NB4 (cell line): ENCODE measurements around the gene C2CD3.
A peak's percentile ranks its signal among the peaks of the same experiment; 100 is the strongest.

Source experiments
- DNase-seq: peaks from one replicate; pipeline ENCODE4 v3.0.0; 2010; ENCODE audit warnings: low read depth
- H3K4me3 ChIP-seq: one replicate; pipeline ENCODE4 v1.5.1; 2011; ENCODE audit warnings: mild to moderate bottlenecking, low read depth, low read length, moderate library complexity
- MYC ChIP-seq: IDR thresholded peaks from 2 replicates; pipeline ENCODE4 v1.6.1; 2011; ENCODE audit warnings: low read depth, low read length
- POLR2A ChIP-seq: IDR thresholded peaks from 2 replicates; pipeline ENCODE4 v1.6.1; 2011; ENCODE audit warnings: mild to moderate bottlenecking; ENCODE audit not compliant: insufficient read length; ENCODE audit errors: extremely low read depth
- TF ChIP-seq, protein P1 (sequence below): IDR thresholded peaks from 2 replicates; pipeline ENCODE4 v1.6.1; 2011; ENCODE audit warnings: low read depth, low read length
- TF ChIP-seq, protein P2 (sequence below): IDR thresholded peaks from one replicate; pipeline ENCODE4 v1.5.1; 2012; ENCODE audit warnings: low read depth, low read length

C2CD3 gene

DNA sequence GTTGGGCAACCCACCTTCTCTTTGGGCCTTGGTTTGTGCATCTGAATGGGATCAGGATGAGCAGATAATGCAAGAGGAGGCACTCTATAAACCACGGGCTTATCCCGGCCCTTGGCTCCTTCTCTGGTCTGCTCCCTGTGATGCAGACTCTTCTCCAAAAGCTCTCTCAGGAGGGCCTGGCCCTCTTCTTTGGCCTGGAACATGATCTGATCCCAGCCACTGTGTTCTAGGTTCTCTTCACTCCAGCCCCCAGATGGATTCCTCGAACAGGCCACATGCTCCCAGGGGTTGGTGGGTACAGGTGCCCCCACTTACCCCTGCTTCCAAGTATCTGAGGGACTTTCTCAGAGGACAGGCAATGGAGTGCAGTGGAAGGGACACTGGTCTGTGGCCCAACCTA lies 153.2 kb downstream of the C2CD3 start:
- no peak overlapping the region for H3K4me3 ChIP-seq
- TF ChIP-seq POLR2A (no peak), MYC (no peak)
- TF ChIP-seq, protein P1, sequence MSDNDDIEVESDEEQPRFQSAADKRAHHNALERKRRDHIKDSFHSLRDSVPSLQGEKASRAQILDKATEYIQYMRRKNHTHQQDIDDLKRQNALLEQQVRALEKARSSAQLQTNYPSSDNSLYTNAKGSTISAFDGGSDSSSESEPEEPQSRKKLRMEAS: no peak
- TF ChIP-seq, protein P2, sequence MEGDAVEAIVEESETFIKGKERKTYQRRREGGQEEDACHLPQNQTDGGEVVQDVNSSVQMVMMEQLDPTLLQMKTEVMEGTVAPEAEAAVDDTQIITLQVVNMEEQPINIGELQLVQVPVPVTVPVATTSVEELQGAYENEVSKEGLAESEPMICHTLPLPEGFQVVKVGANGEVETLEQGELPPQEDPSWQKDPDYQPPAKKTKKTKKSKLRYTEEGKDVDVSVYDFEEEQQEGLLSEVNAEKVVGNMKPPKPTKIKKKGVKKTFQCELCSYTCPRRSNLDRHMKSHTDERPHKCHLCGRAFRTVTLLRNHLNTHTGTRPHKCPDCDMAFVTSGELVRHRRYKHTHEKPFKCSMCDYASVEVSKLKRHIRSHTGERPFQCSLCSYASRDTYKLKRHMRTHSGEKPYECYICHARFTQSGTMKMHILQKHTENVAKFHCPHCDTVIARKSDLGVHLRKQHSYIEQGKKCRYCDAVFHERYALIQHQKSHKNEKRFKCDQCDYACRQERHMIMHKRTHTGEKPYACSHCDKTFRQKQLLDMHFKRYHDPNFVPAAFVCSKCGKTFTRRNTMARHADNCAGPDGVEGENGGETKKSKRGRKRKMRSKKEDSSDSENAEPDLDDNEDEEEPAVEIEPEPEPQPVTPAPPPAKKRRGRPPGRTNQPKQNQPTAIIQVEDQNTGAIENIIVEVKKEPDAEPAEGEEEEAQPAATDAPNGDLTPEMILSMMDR: no peak
- DNase-seq: no peak

DNA sequence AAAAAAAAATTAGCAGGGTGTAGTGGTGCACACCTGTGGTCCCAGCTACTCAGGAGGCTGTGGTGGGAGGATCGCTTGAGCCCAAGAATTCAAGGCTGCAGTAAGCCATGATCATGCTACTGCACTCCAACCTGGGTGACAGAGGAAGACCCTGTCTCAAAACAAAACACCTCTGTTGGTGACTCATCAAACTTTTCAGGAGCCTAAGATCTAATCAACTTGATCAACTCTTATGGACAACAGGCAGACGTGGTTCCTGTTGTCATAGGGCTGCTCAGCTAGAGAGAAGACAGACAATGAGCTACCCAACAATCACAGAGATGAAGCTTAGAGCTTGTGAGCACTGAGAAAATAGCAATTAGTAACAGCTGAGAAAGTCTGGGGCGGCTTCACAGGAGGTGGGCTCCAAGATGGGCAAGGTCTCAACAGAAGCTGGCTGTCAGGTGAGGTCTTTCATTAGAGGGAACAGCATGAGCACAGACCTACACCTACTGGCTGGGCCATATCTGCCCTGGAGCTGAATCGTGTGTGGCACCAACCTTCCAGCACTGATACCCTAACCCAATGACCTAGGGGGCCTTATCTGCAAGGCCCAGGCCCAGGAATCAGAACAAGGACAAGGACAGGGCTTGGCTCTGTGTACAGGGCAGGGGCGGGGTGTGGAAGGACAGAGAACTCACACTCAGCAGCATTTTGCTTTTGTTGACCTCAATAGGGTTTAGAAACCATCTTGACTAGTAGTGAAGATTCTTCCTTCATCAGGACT lies 154.7 kb downstream of the C2CD3 start:
- TF ChIP-seq, protein P1: no peak
- TF ChIP-seq POLR2A (no peak), MYC (no peak)
- TF ChIP-seq, protein P2: no peak
- no peak for DNase-seq
- no peak overlapping the region for H3K4me3 ChIP-seq

DNA sequence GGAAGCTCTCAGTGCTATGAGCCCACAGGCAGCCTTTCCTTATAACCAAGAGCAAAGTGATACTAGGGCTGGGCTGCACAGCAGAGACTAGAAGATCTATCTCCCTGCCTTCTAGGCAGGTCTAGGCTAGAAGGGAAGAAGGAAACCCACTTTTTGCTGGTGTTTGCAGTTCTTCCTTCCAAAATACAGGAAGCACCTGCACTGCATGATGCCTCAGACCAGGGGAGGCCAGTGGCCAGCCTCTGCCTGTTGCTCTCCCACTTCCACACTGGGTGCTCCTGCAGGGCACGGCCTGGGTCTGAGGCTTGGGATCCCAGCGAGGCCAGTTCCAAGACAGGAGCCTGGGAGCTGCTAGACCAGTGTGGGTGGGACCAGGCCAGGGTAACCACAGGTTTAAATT lies 155.9 kb downstream of the C2CD3 start:
- H3K4me3 ChIP-seq: no peak overlapping the region
- DNase-seq: no peak
- TF ChIP-seq MYC: no peak
- TF ChIP-seq, protein P1: no peak

DNA sequence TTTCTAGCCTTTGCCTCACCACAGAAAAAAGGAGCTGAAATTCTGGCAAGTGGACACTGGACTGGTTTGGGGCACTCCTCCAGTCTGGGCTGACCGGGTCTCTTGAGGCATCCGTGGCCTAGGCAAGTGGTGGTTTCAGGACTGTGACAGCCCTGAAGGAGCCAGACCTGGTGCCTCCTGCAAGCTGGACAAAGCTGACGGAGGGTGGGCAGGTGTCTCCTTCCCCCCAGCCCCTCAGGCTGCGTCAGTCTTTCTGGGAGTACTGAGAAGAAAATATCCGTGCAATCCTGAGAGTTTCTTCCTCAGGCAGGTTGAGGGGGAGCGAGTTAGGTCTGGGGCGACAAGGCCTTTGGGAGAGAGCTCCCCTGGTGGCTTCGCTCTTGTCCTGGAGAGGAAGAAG lies 157.7 kb downstream of the C2CD3 start:
- TF ChIP-seq, protein P2: no peak
- TF ChIP-seq, protein P1: no peak
- no peak for TF ChIP-seq POLR2A
- no peak for TF ChIP-seq MYC
- no peak for DNase-seq
- H3K4me3 ChIP-seq: no peak overlapping the region

DNA sequence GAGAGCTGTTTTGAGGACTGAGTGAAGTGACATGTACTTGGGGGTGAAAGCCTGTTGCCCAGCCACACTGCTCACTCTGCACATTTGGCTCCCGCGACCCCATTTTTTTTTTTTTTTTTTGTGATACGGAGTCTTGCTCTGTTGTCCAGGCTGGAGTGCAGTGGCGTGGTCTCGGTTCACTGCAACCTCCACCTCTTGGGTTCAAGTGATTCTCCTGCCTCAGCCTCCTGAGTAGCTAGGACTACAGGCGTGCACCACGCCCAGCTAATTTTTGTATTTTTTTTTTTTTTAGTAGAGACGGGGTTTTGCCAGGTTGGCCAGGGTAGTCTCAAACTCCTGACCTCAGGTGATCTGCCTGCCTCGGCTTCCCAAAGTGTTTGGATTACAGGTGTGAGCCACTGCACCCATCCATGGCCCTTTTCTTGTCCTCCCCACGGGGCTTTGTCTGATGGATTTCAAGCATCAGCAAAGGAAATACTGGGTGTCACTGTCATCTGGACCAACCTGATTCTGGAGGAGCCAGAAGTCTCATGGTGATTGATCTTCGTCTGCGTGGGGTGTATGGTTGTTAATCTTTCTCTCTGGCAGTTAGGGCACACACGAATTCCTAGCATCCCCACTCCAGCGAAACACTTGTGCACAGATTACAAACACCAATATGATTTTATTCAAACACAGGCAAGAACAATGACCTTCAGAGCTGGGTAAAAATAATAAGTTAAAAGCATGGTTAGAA lies 158.6 kb downstream of the C2CD3 start:
- DNase-seq: no peak
- H3K4me3 ChIP-seq: no peak overlapping the region
- TF ChIP-seq, protein P2: no peak
- TF ChIP-seq MYC: no peak
- TF ChIP-seq, protein P1: no peak
- TF ChIP-seq POLR2A: no peak

DNA sequence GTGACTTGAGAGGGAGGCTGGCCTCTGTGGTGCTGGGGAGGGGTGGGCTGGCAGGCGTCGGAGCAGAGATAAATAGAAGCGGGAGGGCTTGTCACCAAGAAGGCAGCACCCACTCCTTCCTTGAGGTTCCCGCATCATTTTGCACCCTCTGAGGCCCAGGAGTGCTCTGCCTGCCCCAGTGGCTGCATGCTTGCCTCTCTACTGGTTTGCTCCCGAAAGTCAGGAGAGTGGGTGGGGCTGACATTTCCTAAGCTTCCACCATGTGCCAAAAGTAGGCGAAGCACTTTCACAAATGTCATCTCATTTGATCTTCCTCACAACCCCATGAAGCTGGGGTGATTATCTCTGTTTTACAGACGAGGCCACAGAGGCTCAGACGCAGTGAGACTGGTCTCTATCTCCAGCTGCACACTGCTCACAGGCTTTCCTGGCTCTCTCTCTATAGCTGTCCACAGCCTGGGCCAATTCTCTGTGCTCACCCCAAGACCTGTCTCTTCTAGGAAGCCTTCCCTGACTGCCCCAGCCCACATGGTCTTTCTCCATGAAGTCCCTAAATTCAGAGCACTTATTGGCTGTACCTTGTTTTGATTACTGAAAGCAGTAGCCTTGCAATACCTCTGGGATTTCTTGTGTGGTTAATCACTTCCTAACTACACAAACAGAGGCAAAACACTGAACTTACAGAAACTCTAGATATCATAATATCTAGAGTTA lies 159.3 kb downstream of the C2CD3 start:
- TF ChIP-seq, protein P1: no peak
- TF ChIP-seq MYC: no peak
- no peak for TF ChIP-seq POLR2A
- H3K4me3 ChIP-seq: no peak overlapping the region
- peak; percentile 65 for DNase-seq
